HepG2 (cell line): ENCODE measurements around the gene ZNF48. TPM values are rescaled to one million over a fixed set of nuclear protein-coding genes. Genes with fewer than 3 reads are reported as not detected.

Experiments used
- ATAC-seq: fragments of 200-7000 bp; cut with Tn5 transposase; 3 replicates; pipeline ENCODE4 v1.9.1; 2020; ENCODE audit warnings: mild to moderate bottlenecking, moderate library complexity
- BruUV-seq: library from RNA; stranded (reverse); fragments of 400-500 nt; replicated peaks from 2 replicates; lab custom pipeline; 2021; lab: Mats Ljungman, UMichigan
- CTCF ChIA-PET: fragments of 300-600 bp; formaldehyde crosslinking; extraction: SDS; loops from one replicate; lab custom pipeline; 2021; ENCODE audit warnings: low total read pairs, inconsistent platforms, low intra/inter-chr PET ratio; lab: Yijun Ruan, JAX
- POLR2A ChIA-PET: fragments of 350-600 bp; sonication (Branson Sonifier 250); formaldehyde crosslinking; loops from one replicate; lab custom pipeline; 2020; ENCODE audit warnings: antibody characterized with exemption, inconsistent platforms; lab: Yijun Ruan, JAX
- DNase-seq: peaks from one replicate; pipeline ENCODE4 v3.0.0-alpha.2; 2015; ENCODE audit warnings: low spot score
- FAIRE-seq: peaks from 3 replicates; lab custom pipeline; 2011; peaks lifted over from hg19 to GRCh38; lab: Jason Lieb, UNC
- H2AFZ ChIP-seq: one replicate; pipeline ENCODE4 v1.6.1; 2011; ENCODE audit warnings: low read length, inconsistent platforms
- H3K27ac ChIP-seq: fragments of 300-600 bp; 3 replicates; pipeline ENCODE4 v1.8.0; 2011; ENCODE audit warnings: mixed run types, mild to moderate bottlenecking, mixed read lengths, low read length, inconsistent platforms; ENCODE audit not compliant: insufficient read depth; ENCODE audit errors: extremely low read length
- H3K27me3 ChIP-seq, 2 experiments: fragments of 200-600 bp in 1 of 2; 2 replicates in 1 of 2; 3 replicates in 1 of 2; pipeline versions ENCODE4 v1.6.0 to v1.8.0; 2011; ENCODE audit warnings: low read length in 2 of 2, mild to moderate bottlenecking in 2 of 2, moderate library complexity in 2 of 2, inconsistent platforms in 1 of 2; ENCODE audit not compliant: insufficient read depth in 2 of 2, control insufficient read depth in 1 of 2
- H3K36me3 ChIP-seq, 2 experiments: fragments of 200-600 bp in 1 of 2; replicated peaks in 1 of 2; 2 replicates in 1 of 2; 3 replicates in 1 of 2; pipeline versions ENCODE4 v1.5.1 to v1.8.0; 2011; ENCODE audit warnings: low read length in 2 of 2, inconsistent platforms in 1 of 2; ENCODE audit not compliant: insufficient read depth in 2 of 2, control insufficient read depth in 1 of 2
- H3K4me1 ChIP-seq: 2 replicates; pipeline ENCODE4 v1.5.1; 2012; ENCODE audit warnings: low read length, inconsistent platforms; ENCODE audit not compliant: insufficient read depth
- H3K4me2 ChIP-seq: 2 replicates; pipeline ENCODE4 v1.6.0; 2011; ENCODE audit warnings: low read depth, low read length, inconsistent platforms
- H3K4me3 ChIP-seq, 3 experiments: fragments of 200-600 bp in 1 of 3; sonication (generic), shearing (Covaris generic) in 1 of 3; replicated peaks in 1 of 3; 2 replicates each; pipeline ENCODE4 v1.5.1; 2011 to 2016; ENCODE audit warnings: low read length in 3 of 3, inconsistent platforms in 2 of 3, low read depth in 2 of 3, mild to moderate bottlenecking in 2 of 3, control low read depth in 1 of 3, mixed read lengths in 1 of 3; ENCODE audit not compliant: insufficient read depth in 1 of 3
- H3K79me2 ChIP-seq: one replicate; pipeline ENCODE4 v1.6.1; 2011; ENCODE audit warnings: low read length, inconsistent platforms; ENCODE audit not compliant: insufficient read depth
- H3K9ac ChIP-seq: 2 replicates; pipeline ENCODE4 v1.6.0; 2011; ENCODE audit warnings: mild to moderate bottlenecking, low read depth, low read length, inconsistent platforms; ENCODE audit not compliant: insufficient read depth
- H3K9me3 ChIP-seq: 2 replicates; pipeline ENCODE4 v1.5.1; 2012; ENCODE audit warnings: mild to moderate bottlenecking, low read length
- H4K20me1 ChIP-seq: 2 replicates; pipeline ENCODE4 v1.6.0; 2011; ENCODE audit warnings: inconsistent platforms, mild to moderate bottlenecking, low read length, moderate library complexity; ENCODE audit not compliant: insufficient read depth
- ARHGAP35 ChIP-seq: sonication (generic); formaldehyde crosslinking; IDR thresholded peaks from 2 replicates; pipeline ENCODE4 v1.9.0; 2022; ENCODE audit warnings: mild to moderate bottlenecking, inconsistent platforms, moderate library complexity, missing genetic modification reagents, borderline replicate concordance
- CENPT ChIP-seq: sonication (generic); formaldehyde crosslinking; IDR thresholded peaks from 2 replicates; pipeline ENCODE4 v1.8.0; 2022; ENCODE audit warnings: low read depth, mild to moderate bottlenecking, moderate library complexity, missing genetic modification reagents
- CHD2 ChIP-seq: IDR thresholded peaks from 2 replicates; pipeline ENCODE4 v1.6.1; 2011; ENCODE audit warnings: low read depth, low read length, improper control_type of control experiment
- CREB1 ChIP-seq, 2 experiments: fragments of 450-650 bp in 1 of 2; IDR thresholded peaks; 2 replicates each; pipeline ENCODE4 v1.6.1; 2016 to 2017; ENCODE audit warnings: control low read depth in 1 of 2, mild to moderate bottlenecking in 1 of 2, missing compliant biosample characterization in 1 of 2, missing genetic modification characterization in 1 of 2
- FLYWCH1 ChIP-seq: sonication (generic); formaldehyde crosslinking; IDR thresholded peaks from 2 replicates; pipeline ENCODE4 v1.8.1; 2023; ENCODE audit warnings: mild to moderate bottlenecking, missing genetic modification reagents
- HMG20B ChIP-seq: conservative IDR thresholded peaks from 2 replicates; pipeline ENCODE4 v1.6.1; 2016; ENCODE audit warnings: missing genetic modification reagents, missing compliant biosample characterization
- KDM5B ChIP-seq: sonication (generic); formaldehyde crosslinking; IDR thresholded peaks from 2 replicates; pipeline ENCODE4 v1.4.0; 2020; ENCODE audit warnings: missing genetic modification reagents, mild to moderate bottlenecking, borderline replicate concordance
- KLF16 ChIP-seq, 2 experiments: sonication (generic) in 1 of 2; formaldehyde crosslinking in 1 of 2; IDR thresholded peaks; 2 replicates each; pipeline versions ENCODE4 v1.6.1 to v1.8.0; 2016 to 2023; ENCODE audit warnings: missing genetic modification reagents in 2 of 2, missing compliant biosample characterization in 1 of 2
- MYNN ChIP-seq: sonication (generic); formaldehyde crosslinking; IDR thresholded peaks from 2 replicates; pipeline ENCODE4 v1.4.0; 2020; ENCODE audit warnings: mild to moderate bottlenecking, low read depth, missing genetic modification reagents
- NAIF1 ChIP-seq: sonication (generic); formaldehyde crosslinking; IDR thresholded peaks from 2 replicates; pipeline ENCODE4 v1.5.0; 2020; ENCODE audit warnings: mild to moderate bottlenecking, missing genetic modification reagents, borderline replicate concordance
- SPEN ChIP-seq: sonication (generic); formaldehyde crosslinking; IDR thresholded peaks from 2 replicates; pipeline ENCODE4 v1.5.1; 2020; ENCODE audit warnings: low read depth, mild to moderate bottlenecking, missing genetic modification reagents
- THYN1 ChIP-seq: sonication (generic); formaldehyde crosslinking; IDR thresholded peaks from 2 replicates; pipeline ENCODE4 v1.8.1; 2023; ENCODE audit warnings: low read depth, mild to moderate bottlenecking, moderate library complexity, missing genetic modification reagents, borderline replicate concordance
- U2AF1 ChIP-seq: fragments of 200-400 bp; formaldehyde crosslinking; optimal IDR thresholded peaks from 2 replicates; pipeline ENCODE3; 2017; ENCODE audit warnings: mild to moderate bottlenecking, low read depth, low read length
- ZBTB38 ChIP-seq: sonication (generic); formaldehyde crosslinking; IDR thresholded peaks from 2 replicates; pipeline ENCODE4 v1.5.1; 2020; ENCODE audit warnings: mild to moderate bottlenecking, missing genetic modification reagents
- ZNF292 ChIP-seq: sonication (generic); formaldehyde crosslinking; IDR thresholded peaks from 2 replicates; pipeline ENCODE4 v1.8.1; 2022; ENCODE audit warnings: mild to moderate bottlenecking, low read depth, missing genetic modification reagents, borderline replicate concordance
- whole genome bisulfite sequencing: methylation state at CpG from one replicate; pipeline ENCODE4 v1.1.6; 2017; ENCODE audit warnings: low lambda C conversion rate; 5-methylcytosine and 5-hydroxymethylcytosine counted together
- in situ Hi-C: cut with HindIII; loops from 2 replicates; pipeline ENCODE4 v1.10.0; 2017; ENCODE audit warnings: low pct_unique_long_range_greater_than_20kb; ENCODE audit not compliant: extremely low pct_ligation_motif_present
- intact Hi-C: fragments of 100-400 bp; cut with micrococcal nuclease; formaldehyde crosslinking; loops from one replicate; pipeline ENCODE4 v1.10.0; 2022; ENCODE audit not compliant: unreplicated experiment
- polyA plus RNA-seq, 8 experiments: library from polyadenylated mRNA; depleted of rRNA in 3 of 8; stranded (reverse) in 7 of 8; unstranded in 1 of 8; fragments of >200 nt; fragmentation: Illumina TruSeq in 4 of 8; extraction: Trizol in 4 of 8; gene quantifications; 2 replicates each; pipeline versions ENCODE4 v1.2.1 to v1.2.3, GENCODE V29; 2011 to 2016; ENCODE audit warnings: low read depth in 4 of 8, missing spikeins in 1 of 8, mixed read lengths in 1 of 8; ENCODE audit not compliant: insufficient read depth in 1 of 8
- total RNA-seq, 5 experiments: library from RNA; depleted of rRNA; stranded (reverse); fragments of >200 nt; fragmentation: Illumina TruSeq; extraction: Trizol; gene quantifications; 2 replicates each; pipeline ENCODE4 v1.2.3, GENCODE V29; 2016; ENCODE audit warnings: low read depth in 1 of 5
- TF ChIP-seq, protein P1 (sequence below): sonication (generic); formaldehyde crosslinking; IDR thresholded peaks from 2 replicates; pipeline ENCODE4 v1.4.0; 2020; ENCODE audit warnings: missing genetic modification reagents

ZNF48 gene
- total and polyA plus RNA-seq, 2 of the 13 experiments (the other 11 are each of a cell fraction or from before 2014, with no cell fraction given), result 9.9 to 12.3 TPM

DNA sequence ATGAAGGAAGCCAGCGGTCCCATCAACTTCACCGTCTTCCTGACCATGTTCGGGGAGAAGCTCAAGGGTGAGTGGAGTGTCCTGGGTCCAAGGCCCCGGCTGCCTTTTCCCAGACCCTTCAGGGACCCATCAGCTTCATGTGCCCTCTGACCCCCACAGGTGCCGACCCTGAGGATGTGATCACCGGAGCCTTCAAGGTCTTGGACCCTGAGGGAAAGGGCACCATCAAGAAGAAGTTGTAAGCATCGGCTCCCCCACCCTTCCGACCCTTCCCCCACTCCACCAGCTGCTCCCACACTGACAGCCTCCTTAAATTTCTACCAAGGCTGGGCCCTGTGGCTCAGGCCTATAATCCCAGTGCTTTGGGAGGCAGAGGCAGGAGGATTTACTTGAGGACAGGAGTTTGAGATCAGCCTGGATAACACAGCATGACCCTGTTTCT lies 18.7 kb upstream of the ZNF48 start:
- TF ChIP-seq, protein P1, sequence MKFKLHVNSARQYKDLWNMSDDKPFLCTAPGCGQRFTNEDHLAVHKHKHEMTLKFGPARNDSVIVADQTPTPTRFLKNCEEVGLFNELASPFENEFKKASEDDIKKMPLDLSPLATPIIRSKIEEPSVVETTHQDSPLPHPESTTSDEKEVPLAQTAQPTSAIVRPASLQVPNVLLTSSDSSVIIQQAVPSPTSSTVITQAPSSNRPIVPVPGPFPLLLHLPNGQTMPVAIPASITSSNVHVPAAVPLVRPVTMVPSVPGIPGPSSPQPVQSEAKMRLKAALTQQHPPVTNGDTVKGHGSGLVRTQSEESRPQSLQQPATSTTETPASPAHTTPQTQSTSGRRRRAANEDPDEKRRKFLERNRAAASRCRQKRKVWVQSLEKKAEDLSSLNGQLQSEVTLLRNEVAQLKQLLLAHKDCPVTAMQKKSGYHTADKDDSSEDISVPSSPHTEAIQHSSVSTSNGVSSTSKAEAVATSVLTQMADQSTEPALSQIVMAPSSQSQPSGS (CRISPR knock-in tag), result no peak
- 0 out of 2 replicates have a peak, but pooled peaks have one; percentile 2 for TF ChIP-seq KDM5B
- ATAC-seq, result no peak
- H4K20me1 ChIP-seq, result no peaks in the 10 kb centered on the region
- peak; percentile 4 for FAIRE-seq
- POLR2A ChIA-PET, result interaction anchor here (0.8 kb wide), 1 partner anchor 20 kb away, joined by 3 read pairs; no protein-coding TSS in a partner anchor
- H3K4me2 ChIP-seq, result peak overlapping the region; percentile 97
- no TSS peak for BruUV-seq
- H3K9me3 ChIP-seq, result no peaks in the 10 kb centered on the region
- no peaks in the 10 kb centered on the region for H3K27me3 ChIP-seq
- H3K36me3 ChIP-seq, result no peaks in the 10 kb centered on the region
- no peak for DNase-seq
- no peak overlapping the region for H3K9ac ChIP-seq
- peaks cover 58% of the 10 kb centered on the region for H3K4me1 ChIP-seq
- intact Hi-C loops (no loop called here), in situ Hi-C loops (no loop called here)
- H3K27ac ChIP-seq, result no peak overlapping the region
- CTCF ChIA-PET, result no interaction called here
- WGBS, result 91% methylated on average over 6 of the region's 8 CpGs
- H2AFZ ChIP-seq, result no peak overlapping the region
- H3K79me2 ChIP-seq, result peaks cover 2% of the 10 kb centered on the region
- H3K4me3 ChIP-seq, result peak overlapping the region in 1 of 3 experiments; percentile 97; a peak in 1 of 6 replicates

- Histone ChIP-seq H2AFZ (no peak overlapping the region), H3K4me1 (peaks cover 58% of the 10 kb centered on the region), H3K36me3 (no peaks in the 10 kb centered on the region), H3K4me2 (peak overlapping the region; percentile 97), H3K27ac (peak overlapping the region; percentile 90), H3K27me3 (no peaks in the 10 kb centered on the region), H3K4me3 (peak overlapping the region; percentile 19 to 97 (median 46); a peak in 5 of 6 replicates), H3K9ac (peak overlapping the region; percentile 57), H4K20me1 (no peaks in the 10 kb centered on the region), H3K79me2 (peaks cover 2% of the 10 kb centered on the region), H3K9me3 (no peaks in the 10 kb centered on the region)
- FAIRE-seq (peak; percentile 30), DNase-seq (no peak), ATAC-seq (no peak)
- BruUV-seq, result TSS peak; percentile 74
- in situ Hi-C loops (no loop called here), intact Hi-C loops (no loop called here)
- WGBS, result 73% methylated on average over 28 of the region's 29 CpGs
- CTCF ChIA-PET, result no interaction called here
- POLR2A ChIA-PET, result interaction anchor here (0.8 to 2.0 kb wide), 5 partner anchors 13 to 32 kb away, joined by 3 to 7 read pairs (median 3); partner anchors contain the start of gene CD2BP2
- TF ChIP-seq ARHGAP35 (CRISPR knock-in tag), result no peak
- TF ChIP-seq U2AF1, result no peak
- no peak for TF ChIP-seq SPEN (CRISPR knock-in tag)
- TF ChIP-seq KLF16 (CRISPR knock-in tag; IDR thresholded peaks at IDR 0.05), result no peak
- no peak for TF ChIP-seq CENPT (CRISPR knock-in tag)
- 0 out of 2 replicates have a peak, but pooled peaks have one; percentile 20 for TF ChIP-seq ZBTB38 (CRISPR knock-in tag)
- no peak for TF ChIP-seq MYNN (CRISPR knock-in tag)
- TF ChIP-seq ZNF292 (CRISPR knock-in tag), result no peak
- TF ChIP-seq CHD2, result no peak
- peak; percentile 43; the same call in 1 of the 2 replicates for TF ChIP-seq NAIF1 (CRISPR knock-in tag)
- no peak for TF ChIP-seq CREB1 (IDR thresholded peaks at IDR 0.05)
- TF ChIP-seq CREB1 (CRISPR knock-in tag; IDR thresholded peaks at IDR 0.05), result no peak
- 0 out of 2 replicates have a peak, but pooled peaks have one; percentile 48 for TF ChIP-seq FLYWCH1 (CRISPR knock-in tag)
- TF ChIP-seq HMG20B, result no peak
- TF ChIP-seq THYN1 (CRISPR knock-in tag), result no peak
Measured at GRCh38 chr16:30377050-30377811, 18.0 kb upstream of the ZNF48 start.
